ENCODE data around the gene ERF.

The ERF gene

GRCh38 chr19:42230571-42230970, 24.4 kb downstream of the ERF start:
- no peak for FAIRE-seq
- no peak for DNase-seq (ENCODE audit: insufficient read length, low spot score)
- TF ChIP-seq POLR2A (IDR thresholded peaks at IDR 0.05; ENCODE audit: low read depth, low read length) (no peak), POLR2AphosphoS5 (IDR thresholded peaks at IDR 0.05; ENCODE audit: low read depth, low read length) (no peak), PAX5 (IDR thresholded peaks at IDR 0.05; ENCODE audit: insufficient read depth, low read length, severe bottlenecking) (no peak), SPI1 (IDR thresholded peaks at IDR 0.05; ENCODE audit: low read depth, low read length) (no peak), POU2F2 (IDR thresholded peaks at IDR 0.05; ENCODE audit: low read depth, low read length) (no peak), TAF1 (IDR thresholded peaks at IDR 0.05; ENCODE audit: low read depth, low read length) (no peak)

GRCh38 chr19:42229855-42230351, 25.0 kb downstream of the ERF start:
- TF ChIP-seq POLR2A (IDR thresholded peaks at IDR 0.05; ENCODE audit: low read depth, low read length): no peak
- TF ChIP-seq POU2F2 (IDR thresholded peaks at IDR 0.05; ENCODE audit: low read depth, low read length): no peak
- TF ChIP-seq PAX5 (IDR thresholded peaks at IDR 0.05; ENCODE audit: insufficient read depth, low read length, severe bottlenecking): no peak
- no peak for TF ChIP-seq TAF1 (IDR thresholded peaks at IDR 0.05; ENCODE audit: low read depth, low read length)
- no peak for TF ChIP-seq SPI1 (IDR thresholded peaks at IDR 0.05; ENCODE audit: low read depth, low read length)
- TF ChIP-seq POLR2AphosphoS5 (IDR thresholded peaks at IDR 0.05; ENCODE audit: low read depth, low read length): no peak
- FAIRE-seq: no peak
- DNase-seq (ENCODE audit: insufficient read length, low spot score): no peak

GRCh38 chr19:42229301-42229854, 25.6 kb downstream of the ERF start:
- FAIRE-seq (no peak), DNase-seq (ENCODE audit: insufficient read length, low spot score) (no peak)
- peak; percentile 40; the same call in 1 of the 2 replicates for TF ChIP-seq POLR2A (IDR thresholded peaks at IDR 0.05; ENCODE audit: low read depth, low read length)
- TF ChIP-seq POLR2AphosphoS5 (IDR thresholded peaks at IDR 0.05; ENCODE audit: low read depth, low read length): no peak

- TF ChIP-seq PAX5 (IDR thresholded peaks at IDR 0.05; ENCODE audit: insufficient read depth, low read length, severe bottlenecking): no peak
- no peak for TF ChIP-seq TAF1 (IDR thresholded peaks at IDR 0.05; ENCODE audit: low read depth, low read length)
- no peak for TF ChIP-seq POLR2AphosphoS5 (IDR thresholded peaks at IDR 0.05; ENCODE audit: low read depth, low read length)
- no peak for TF ChIP-seq SPI1 (IDR thresholded peaks at IDR 0.05; ENCODE audit: low read depth, low read length)
- TF ChIP-seq POLR2A (IDR thresholded peaks at IDR 0.05; ENCODE audit: low read depth, low read length): no peak
- TF ChIP-seq POU2F2 (IDR thresholded peaks at IDR 0.05; ENCODE audit: low read depth, low read length): no peak
- FAIRE-seq (no peak), DNase-seq (ENCODE audit: insufficient read length, low spot score) (no peak)
Observed at GRCh38 chr19:42228641-42229040, 26.3 kb downstream of the ERF start.

GRCh38 chr19:42226886-42227285, 28.0 kb downstream of the ERF start:
- no peak for DNase-seq (ENCODE audit: insufficient read length, low spot score)
- no peak for FAIRE-seq
- TF ChIP-seq SPI1 (IDR thresholded peaks at IDR 0.05; ENCODE audit: low read depth, low read length) (no peak), TAF1 (IDR thresholded peaks at IDR 0.05; ENCODE audit: low read depth, low read length) (no peak), PAX5 (IDR thresholded peaks at IDR 0.05; ENCODE audit: insufficient read depth, low read length, severe bottlenecking) (no peak), POLR2AphosphoS5 (IDR thresholded peaks at IDR 0.05; ENCODE audit: low read depth, low read length) (no peak), POU2F2 (IDR thresholded peaks at IDR 0.05; ENCODE audit: low read depth, low read length) (no peak), POLR2A (IDR thresholded peaks at IDR 0.05; ENCODE audit: low read depth, low read length) (no peak)

- no peak for FAIRE-seq
- TF ChIP-seq POLR2AphosphoS5 (IDR thresholded peaks at IDR 0.05; ENCODE audit: low read depth, low read length) (no peak), POU2F2 (IDR thresholded peaks at IDR 0.05; ENCODE audit: low read depth, low read length) (no peak), POLR2A (IDR thresholded peaks at IDR 0.05; ENCODE audit: low read depth, low read length) (no peak), SPI1 (IDR thresholded peaks at IDR 0.05; ENCODE audit: low read depth, low read length) (no peak), PAX5 (IDR thresholded peaks at IDR 0.05; ENCODE audit: insufficient read depth, low read length, severe bottlenecking) (no peak), TAF1 (IDR thresholded peaks at IDR 0.05; ENCODE audit: low read depth, low read length) (no peak)
- no peak for DNase-seq (ENCODE audit: insufficient read length, low spot score)
Observed at GRCh38 chr19:42225718-42226292, 29.1 kb downstream of the ERF start.

- TF ChIP-seq PAX5 (IDR thresholded peaks at IDR 0.05; ENCODE audit: insufficient read depth, low read length, severe bottlenecking): no peak
- TF ChIP-seq SPI1 (IDR thresholded peaks at IDR 0.05; ENCODE audit: low read depth, low read length): no peak
- TF ChIP-seq TAF1 (IDR thresholded peaks at IDR 0.05; ENCODE audit: low read depth, low read length): no peak
- TF ChIP-seq POU2F2 (IDR thresholded peaks at IDR 0.05; ENCODE audit: low read depth, low read length): no peak
- TF ChIP-seq POLR2AphosphoS5 (IDR thresholded peaks at IDR 0.05; ENCODE audit: low read depth, low read length): no peak
- no peak for TF ChIP-seq POLR2A (IDR thresholded peaks at IDR 0.05; ENCODE audit: low read depth, low read length)
- FAIRE-seq (no peak), DNase-seq (ENCODE audit: insufficient read length, low spot score) (no peak)
Observed at GRCh38 chr19:42224940-42225717, 29.8 kb downstream of the ERF start.

- DNase-seq (ENCODE audit: insufficient read length, low spot score): no peak
- TF ChIP-seq TAF1 (IDR thresholded peaks at IDR 0.05; ENCODE audit: low read depth, low read length) (no peak), SPI1 (IDR thresholded peaks at IDR 0.05; ENCODE audit: low read depth, low read length) (no peak), POU2F2 (IDR thresholded peaks at IDR 0.05; ENCODE audit: low read depth, low read length) (no peak), POLR2AphosphoS5 (IDR thresholded peaks at IDR 0.05; ENCODE audit: low read depth, low read length) (no peak), PAX5 (IDR thresholded peaks at IDR 0.05; ENCODE audit: insufficient read depth, low read length, severe bottlenecking) (no peak), POLR2A (IDR thresholded peaks at IDR 0.05; ENCODE audit: low read depth, low read length) (no peak)
- FAIRE-seq: no peak
Observed at GRCh38 chr19:42220751-42221097, 34.2 kb downstream of the ERF start.
